ENCODE measurements around the gene CCDC81. TPM values are rescaled to one million over a fixed set of nuclear protein-coding genes. Genes with fewer than 3 reads are reported as not detected.
A peak's percentile ranks its signal among the peaks of the same experiment; 100 is the strongest.
"Not testable (repeated sequence)": the region's sequence is repeated elsewhere in the genome, so short reads cannot be mapped to it uniquely, and the experiment has no call there.

CCDC81 gene
- total RNA-seq (2014; rRNA removed; shearing (Covaris generic)): 0.08 TPM in 1 of 2 replicates, not detected in the other

DNA sequence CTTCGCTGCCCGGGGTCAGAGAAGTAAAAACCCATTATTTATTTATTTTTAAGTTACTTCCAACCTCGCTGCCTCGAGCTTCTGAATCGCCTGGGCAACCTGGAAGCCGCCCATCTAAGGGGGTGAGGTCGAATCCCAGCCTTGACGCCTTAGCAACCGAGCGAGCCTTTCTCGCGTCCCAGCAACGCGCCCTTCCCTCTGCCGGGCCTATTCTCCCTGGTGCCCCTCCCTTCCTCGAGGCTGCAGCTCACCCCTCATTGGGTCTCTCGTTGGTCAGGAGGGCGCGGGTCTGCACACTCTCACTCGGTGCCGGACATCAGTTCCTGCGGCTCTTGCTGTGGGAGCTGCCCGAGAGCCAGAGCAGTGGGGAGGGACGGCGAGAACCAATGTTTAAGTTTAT is at the start of gene CCDC81:
Gene CCDC81, plus strand, starts transcription at position 302 of the 400 bp plus-strand sequence. CDS start 277 bp downstream, outside the sequence.
- DNase-seq (ENCODE audit: low spot score): no peak

DNA sequence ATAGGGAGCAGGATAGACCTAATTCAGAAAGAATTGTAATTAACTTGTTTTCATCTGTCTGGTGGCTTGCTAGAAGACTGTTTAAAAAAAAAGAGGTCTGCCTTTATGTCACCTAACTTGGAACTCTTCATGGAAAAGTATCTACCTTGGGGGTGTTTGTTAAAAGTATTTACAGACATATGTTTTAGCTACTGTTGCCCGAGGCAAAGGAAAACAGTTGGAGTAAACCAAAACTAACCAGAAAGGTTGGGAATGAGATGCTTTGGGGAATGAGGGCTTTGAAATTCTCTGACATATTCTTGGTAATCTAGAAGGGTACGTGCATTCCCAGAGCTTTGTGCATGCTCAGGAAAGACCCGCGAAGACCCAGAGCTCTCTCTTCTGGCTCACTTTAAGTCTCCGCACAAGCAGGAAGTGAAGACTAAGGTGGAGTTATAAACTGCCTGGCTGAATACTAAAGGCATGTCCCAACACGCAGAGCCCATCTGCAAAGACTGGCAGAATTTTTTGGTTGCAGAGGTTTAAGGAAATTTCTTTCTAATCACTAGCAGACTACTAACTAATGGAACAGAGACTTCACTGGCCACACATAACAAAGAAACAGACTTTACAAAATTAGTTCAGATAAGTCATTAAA is 39.4 kb upstream of the CCDC81 start:
- DNase-seq (ENCODE audit: low spot score): no peak

DNA sequence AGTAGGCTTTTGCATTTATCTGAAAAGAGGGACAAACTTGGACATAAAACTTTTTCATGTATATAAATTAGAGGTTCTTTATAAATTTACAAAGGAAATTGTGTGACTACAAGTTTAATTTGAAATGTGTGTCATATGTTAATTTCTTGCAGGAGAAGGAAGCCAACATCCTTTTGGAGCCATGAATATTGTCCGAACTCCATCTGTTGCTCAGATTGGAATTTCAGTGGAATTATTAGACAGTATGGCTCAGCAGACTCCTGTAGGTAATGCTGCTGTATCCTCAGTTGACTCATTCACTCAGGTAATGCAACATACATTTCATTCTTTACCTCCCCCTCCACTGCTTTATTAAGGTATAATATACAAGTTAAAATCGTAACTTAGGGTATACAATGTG is 37.5 kb upstream of the CCDC81 start:
- no peak for DNase-seq (ENCODE audit: low spot score)

DNA sequence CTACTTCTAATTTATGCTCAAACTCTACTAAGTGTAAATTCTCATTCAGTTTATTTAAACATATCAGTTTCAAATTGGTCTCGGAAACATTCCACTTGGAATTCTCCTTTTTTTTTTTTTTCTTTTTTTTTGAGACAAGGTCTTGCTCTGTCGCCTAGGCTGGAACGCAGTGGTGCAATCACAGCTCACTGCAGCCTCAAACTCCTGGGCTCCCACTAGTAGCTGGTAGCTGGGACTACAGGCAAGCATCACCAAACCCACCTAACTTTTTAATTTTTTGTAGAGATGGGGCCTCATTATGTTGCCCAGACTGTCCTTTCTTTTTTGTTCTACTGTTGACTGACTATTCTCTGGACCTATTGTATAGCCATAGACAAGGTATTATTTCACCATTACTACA is 33.3 kb upstream of the CCDC81 start:
- no peak for DNase-seq (ENCODE audit: low spot score)

DNA sequence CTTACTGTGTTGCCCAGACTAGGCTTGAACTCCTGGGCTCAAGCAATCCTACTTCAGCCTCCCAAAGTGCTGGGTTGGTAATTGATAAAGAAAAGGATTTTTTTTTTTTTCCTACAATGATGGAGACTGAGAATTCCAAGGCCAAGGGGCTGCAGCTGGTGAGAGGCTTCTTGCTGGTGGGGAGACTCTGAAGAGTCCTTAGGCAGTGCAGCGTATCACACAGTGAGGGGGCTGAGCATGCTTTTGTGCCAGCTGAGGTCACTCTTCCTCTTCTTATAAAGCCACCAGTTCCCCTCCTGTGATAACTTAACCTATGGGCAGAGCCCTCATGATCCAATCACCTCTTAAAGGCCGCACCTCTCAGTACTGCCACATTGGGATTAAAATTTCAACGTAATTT is 28.2 kb upstream of the CCDC81 start:
- DNase-seq (ENCODE audit: low spot score): no peak

DNA sequence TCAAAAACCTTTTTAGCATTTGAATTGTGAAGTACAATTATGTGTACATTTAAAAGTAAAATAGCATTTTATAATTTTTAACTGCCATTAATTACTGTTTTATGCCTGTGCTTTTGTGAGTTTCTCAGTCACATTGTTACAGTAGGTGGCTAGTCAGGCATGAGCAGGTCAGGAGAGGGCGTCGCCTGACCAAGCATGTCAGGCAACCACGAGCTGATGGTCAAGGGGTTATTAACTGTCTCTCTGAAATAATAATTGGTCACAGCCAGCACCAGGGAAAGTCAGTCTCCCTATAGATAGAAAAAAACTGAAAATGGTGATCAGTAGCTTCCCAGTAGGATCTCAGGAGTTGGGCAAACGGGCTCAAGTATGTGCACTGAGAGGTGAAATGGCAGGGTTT is 19.4 kb upstream of the CCDC81 start:
- DNase-seq (ENCODE audit: low spot score): no peak

DNA sequence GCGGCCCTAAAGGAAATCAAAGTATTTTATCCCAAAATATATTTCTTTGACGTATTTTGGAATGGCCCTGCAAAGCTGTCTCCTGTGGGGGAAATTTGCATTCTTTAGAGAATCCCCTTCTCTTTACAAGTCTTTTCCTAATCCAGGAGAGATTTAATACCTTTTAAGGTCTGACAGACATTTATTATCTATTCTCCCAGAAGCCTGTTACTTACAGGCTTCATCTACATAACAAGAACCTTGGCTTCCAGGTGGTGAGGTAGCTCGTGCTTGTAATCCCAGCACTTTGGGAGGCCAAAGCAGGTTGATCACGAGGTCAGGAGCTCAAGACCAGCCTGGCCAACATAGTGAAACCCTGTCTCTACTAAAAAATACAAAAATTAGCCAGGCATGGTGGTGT is 17.3 kb upstream of the CCDC81 start:
- not testable (repeated sequence) for DNase-seq (ENCODE audit: low spot score)

DNA sequence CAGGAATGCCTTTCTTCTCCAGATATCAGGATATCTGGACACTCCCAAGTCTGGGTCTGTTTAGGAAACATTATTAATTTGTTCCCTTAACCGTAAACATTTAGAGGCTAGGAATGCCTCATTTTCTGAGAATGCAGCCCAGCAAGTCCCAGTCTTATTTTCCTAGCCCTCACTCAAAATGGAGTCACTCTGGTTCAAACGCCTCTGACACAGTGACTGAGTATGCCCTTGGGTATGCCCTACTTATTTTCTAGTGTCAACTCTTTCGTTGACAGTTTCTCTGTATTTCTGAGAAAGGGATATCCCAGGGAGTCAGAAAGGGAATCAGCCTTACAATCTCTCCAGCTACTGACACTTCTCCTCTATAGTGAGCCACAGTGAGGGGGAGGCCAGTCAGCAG is 16.0 kb upstream of the CCDC81 start:
- DNase-seq (ENCODE audit: low spot score): no peak

DNA sequence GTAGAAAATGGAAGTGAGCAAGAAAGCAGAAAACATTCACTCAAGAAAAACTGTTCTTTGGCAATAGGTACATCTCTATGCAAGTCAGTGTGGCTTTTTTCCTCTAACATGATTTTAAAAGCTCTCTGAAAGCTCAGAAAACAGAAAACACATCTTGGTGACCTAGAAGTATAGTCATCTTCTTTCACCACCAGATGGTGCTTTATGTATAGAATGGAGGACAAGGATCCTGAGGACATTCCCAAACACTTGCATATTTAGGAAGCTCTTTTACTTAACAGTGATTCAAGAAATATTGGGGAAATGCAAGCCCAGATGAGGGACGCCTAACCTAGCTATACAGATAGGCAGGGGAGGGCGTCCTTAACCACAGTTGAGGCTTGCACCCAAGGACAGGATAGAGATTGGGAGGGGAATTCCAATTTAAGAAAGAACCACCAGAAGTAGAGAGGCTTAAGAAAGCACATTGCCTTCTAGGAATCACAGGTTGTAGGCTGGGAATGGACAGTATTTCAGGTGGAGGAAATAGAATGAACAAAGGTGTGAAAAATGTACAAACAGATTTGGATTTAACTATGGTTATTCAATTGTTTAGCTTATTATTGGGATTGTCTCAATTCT is 13.8 kb upstream of the CCDC81 start:
- peak; percentile 51 for DNase-seq (ENCODE audit: low spot score)

DNA sequence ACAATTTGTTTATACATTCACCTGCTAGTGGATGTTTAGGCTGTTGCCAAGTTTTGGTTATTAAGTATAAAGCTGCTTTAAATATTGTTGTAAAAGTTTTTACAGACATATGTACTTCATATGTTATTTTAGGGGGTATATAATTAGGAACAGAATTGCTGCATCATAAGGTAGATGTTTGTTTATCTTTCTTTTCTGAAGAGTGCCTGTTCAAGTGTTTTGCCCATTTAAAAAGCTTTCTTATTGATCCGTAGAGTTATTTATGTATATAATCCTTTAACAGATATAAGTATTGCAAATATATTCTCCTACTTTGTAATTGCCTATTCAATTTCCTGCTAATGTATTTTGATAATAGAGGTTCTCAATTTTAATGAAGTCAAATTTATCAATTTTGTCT is 11.3 kb upstream of the CCDC81 start:
- DNase-seq (ENCODE audit: low spot score): no peak

DNA sequence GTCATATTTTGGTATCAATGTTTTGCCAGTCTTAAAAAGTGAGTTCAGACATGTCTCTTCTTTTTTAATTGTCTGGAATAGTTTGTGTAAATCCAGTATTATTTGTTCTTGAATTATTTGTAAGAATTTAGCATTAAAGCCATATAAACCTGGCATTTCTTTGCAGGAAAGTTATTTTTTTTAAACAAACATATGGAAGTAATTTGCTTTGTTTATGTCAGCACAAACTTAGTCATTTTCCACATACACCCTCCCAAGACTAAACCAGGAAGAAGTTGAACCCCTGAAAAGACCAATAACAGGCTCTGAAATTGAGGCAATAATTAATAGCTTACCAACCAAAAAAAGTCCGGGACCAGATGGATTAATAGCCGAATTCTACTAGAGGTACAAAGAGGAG is 9.1 kb upstream of the CCDC81 start:
- no peak for DNase-seq (ENCODE audit: low spot score)

DNA sequence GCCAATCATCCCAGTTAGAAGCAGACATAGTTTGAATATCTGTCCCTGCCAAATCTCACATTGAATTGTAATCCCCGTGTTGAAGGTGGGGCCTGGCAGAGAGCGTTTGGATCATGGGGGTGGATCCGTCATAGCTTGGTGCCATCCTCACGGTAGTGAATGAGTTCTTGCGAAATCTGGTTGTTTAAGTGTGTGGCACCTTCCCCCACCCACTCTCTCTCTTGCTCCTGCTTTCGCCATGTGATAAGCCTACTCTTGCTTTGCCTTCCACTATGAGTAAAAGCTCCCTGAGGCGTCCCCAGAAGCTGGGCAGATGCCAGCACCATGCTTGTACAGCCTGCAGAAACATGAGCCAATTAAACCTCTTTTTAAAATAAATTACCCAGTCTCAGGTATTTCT is 5.0 kb upstream of the CCDC81 start:
- no peak for DNase-seq (ENCODE audit: low spot score)

DNA sequence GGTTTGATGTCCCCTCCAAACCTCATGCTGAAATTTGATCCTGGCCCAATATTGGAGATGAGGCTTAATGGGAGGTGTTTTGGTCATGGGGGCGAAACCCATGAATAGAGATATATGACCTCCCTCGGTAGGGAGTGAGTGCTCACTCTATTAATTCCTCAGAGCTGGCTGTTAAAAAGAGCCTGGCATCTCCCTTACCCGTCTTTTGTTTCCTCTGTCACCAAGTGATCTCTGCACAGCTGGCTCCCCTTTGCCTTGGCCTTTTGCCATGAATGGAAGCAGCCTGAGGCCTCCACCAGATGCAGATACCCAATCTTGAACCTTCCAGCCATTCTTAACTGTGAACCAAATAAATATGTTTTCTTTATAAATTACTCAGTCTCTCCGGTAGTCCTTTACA is 4.5 kb upstream of the CCDC81 start:
- DNase-seq (ENCODE audit: low spot score): no peak

DNA sequence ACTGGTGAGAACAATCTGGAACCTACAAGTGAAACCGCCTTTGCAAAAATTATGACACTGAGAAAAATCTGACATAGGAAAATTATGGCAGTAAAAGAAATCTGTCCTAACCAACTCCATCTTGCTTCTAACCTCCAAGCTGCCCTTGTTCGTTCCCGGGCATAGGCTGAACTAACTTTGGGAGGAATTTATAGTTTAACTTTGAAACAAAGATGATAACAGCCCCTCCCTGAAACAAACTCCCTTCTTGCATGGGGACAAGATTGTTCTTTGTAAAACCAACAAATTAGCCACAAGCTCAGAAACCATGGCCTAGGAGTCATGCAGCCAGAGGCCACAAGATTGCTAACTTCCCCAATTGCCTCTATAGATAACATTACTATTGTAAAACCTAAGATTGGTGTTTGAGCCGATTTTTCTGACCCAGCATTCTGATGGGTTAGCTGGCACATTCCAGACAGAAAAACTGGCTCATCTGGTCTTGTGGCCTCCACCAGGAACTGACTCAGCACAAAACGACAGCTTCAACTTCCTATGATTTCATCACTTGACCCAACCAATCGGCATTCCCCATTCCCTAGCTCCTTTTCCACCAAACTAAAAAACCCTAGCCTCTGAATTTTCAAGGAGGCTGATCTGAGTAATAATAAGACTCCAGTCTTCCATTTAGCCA is 3.6 kb upstream of the CCDC81 start:
- peak; percentile 30 for DNase-seq (ENCODE audit: low spot score)

DNA sequence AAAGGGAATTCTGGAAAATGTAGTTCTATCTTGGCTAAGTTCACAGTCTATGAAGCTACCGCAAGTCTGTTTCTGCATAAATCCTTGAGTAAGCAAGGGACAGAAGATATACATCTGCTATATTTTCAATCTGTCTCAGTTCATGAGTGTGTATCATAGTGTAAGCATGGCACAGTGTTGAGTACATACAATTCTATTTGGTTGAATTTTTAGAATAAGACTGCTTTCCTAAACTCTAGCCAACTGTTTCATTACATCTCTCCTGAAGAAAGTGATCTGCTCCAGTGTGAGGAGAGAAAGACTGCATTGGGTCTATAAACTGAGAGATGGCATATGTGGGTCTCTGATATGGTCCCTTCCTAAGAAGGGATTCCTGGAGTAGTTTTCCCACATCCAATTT is 2.6 kb upstream of the CCDC81 start:
- no peak for DNase-seq (ENCODE audit: low spot score)

DNA sequence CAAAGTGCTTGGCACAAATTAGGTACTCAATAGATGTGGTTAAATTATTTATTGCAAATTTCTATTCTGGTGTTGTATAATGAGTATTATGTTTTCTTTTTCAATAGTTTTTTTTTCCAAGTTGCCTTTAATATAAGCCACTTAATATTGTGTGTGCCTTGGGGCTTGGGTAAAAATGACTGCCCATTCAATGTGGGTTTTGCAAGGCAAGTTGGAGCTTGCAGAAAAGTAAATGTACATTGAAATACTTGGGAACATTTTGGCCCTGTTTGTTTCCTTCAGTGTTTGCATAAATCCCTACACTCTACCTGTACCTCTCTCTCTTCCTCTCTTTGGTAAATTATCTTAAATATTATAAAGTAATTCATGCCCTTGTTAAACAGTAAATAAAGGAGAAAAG is 2.1 kb upstream of the CCDC81 start:
- DNase-seq (ENCODE audit: low spot score): no peak

DNA sequence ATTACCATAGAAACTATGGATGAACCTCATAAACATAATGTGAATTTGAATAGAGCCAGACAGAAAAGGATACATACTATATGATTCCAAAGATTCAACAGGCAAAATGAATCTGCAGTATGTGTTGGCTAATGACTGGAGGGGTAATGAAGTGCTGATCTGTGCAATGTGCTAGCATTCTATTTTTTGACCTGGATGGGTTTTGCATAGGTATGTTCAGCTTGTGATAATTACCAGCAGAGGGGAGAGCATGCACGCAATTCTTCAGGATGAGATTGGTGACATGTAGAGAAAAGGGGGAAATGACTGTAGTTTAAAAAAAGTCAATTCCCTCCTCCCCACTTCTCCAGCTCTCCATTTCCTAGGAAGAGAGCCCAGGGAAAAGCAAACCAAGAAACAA is 618 bp upstream of the CCDC81 start:
- DNase-seq (ENCODE audit: low spot score): no peak

DNA sequence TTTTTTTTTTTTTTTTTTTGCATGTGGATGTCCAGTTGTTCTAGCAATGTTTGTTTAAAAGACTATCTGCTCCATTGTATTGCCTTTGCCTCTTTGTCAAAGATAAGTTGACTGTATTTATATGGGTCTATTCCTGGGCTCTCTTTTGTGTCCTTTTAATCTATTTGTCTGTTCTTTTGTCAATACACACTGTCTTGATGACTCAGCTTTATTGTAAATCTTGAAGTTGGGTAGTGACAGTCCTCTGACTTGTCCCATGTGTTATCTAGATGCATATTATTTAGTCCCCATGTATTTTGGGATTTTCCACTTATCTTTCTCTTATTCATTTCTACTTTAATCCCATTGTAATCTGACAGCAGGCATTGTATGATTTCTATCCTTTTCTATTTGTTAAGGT is 3.3 kb downstream of the CCDC81 start:
- no peak for DNase-seq (ENCODE audit: low spot score)

DNA sequence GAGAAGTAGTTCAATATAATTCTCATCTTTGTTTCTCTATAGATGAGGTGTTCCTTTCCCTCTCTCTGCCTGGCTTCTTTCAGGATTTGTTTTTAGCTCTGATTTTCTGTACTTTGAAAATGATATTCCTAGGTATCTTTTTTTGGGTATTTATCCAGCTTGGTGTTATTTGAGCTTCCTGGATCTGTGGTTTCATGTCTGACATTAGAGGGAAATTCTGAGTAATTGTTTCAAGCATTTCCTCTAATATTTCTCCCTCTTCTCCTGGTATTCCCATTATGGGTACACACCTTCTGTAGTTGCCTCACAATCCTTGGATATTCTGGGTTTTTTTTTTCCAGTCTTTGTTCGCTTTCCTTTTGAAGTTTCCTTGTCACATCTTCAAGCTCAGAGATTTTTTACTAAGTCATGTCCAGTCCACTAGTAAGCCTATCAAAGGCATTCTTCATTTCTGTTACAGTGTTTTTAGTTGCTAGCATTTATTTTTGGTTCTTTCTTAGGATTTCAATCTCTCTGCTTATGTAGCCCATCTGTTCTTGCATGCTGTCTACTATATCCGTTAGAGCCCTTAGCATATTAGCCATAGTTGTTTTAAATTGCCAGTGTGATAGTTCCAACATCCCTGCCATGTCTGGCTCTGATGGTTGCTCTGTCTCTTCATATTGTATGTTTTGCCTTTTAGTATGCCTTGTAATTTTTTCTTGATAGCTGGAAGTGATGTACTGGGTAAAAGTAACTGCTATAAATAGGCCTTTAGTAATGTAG is 5.8 kb downstream of the CCDC81 start:
- DNase-seq (ENCODE audit: low spot score): no peak

DNA sequence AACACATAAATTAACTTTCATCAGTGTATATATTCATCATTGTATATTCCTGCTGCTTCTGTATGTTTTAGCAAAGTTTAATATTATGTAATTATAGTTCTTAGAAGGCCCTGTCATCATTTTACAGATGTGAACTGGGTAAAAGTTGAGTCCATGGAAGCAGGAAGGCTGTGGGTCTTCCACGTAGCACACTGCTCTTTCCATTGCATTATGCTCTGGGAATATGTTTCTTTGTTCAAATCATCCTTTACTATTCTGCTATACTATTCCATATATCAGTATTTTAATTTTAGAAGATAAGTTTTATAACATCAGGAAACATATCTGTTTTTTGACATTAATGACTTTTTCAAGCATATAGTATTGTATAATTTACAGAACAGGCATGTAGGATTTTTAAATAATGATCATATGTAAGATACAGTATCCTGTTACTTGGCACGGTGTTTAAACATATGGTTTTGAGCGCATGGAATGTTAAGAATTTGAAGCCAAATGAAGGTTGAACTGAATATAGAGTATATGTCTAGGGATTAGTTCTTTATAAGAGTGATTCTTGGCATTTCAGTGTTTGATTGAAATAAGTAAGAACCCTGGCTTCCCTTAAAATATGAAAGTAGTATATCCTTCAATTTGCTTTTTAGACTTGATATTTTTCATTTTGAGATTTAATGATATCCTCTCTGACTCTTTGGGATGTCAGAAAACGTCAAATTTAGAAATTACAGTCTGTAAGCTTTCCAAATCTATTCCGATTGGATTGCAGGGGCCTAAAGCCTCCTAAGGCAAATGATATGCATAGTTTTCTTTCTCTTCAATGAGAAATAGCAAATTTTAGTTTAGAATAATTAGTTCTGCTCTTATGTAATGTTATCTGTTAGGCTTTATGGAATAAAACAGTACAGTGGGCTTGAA is 8.6 kb downstream of the CCDC81 start:
- DNase-seq (ENCODE audit: low spot score): no peak

DNA sequence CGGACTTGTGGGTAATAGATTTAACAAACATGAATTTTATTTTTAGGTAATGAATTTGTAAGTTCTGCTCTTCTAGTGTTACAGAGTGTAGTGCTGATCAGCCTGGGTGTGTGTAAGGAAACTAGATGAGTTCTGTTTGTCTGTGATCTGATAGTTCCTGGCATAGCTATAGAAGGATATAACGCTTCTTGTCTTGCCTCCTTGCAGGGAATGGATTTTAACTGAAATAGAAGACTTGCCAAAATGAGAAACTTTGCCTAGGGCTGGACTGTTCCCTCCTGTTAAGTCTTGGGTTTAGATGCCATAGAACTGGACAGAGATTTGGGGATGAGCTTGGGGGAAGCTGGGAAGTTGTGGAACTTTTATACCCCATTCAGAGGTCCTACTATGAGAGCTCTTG is 11.6 kb downstream of the CCDC81 start:
- no peak for DNase-seq (ENCODE audit: low spot score)

DNA sequence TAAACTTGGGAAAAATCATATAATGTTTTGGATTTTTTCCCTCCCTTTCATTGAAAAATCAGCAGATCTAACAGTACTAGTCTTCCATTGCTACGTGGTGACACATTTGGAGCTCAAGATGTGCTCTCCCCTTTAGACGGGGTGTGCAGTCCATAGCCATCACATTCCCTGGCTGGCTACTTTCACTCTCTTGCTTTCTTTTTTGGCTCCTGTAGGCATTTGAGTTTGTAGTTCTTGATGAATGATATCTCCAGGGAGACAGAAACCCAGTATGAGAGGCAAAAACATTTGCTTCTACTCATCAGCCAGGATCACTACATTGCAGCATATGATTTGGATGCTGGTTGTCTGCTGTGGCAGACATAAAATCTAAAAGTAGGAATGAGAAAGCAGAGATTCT is 12.1 kb downstream of the CCDC81 start:
- no peak for DNase-seq (ENCODE audit: low spot score)

Measured in H4 (cell line).